ENCODE data around the gene MDFIC2.

The MDFIC2 gene

GRCh38 chr3:70177881-70178645 lies 134.4 kb downstream of the MDFIC2 start:
- no peaks in the 10 kb centered on the region for H3K36me3 ChIP-seq (ENCODE audit: insufficient read depth, low read length)
- peaks cover 22% of the 10 kb centered on the region for H3K27me3 ChIP-seq (ENCODE audit: control insufficient read depth, insufficient read depth, low read length)
- no peak overlapping the region for H3K4me2 ChIP-seq (ENCODE audit: low read length)
- H3K4me1 ChIP-seq (ENCODE audit: control insufficient read depth, insufficient read depth, low read length), result no peaks in the 10 kb centered on the region
- H3K9me3 ChIP-seq (replicated peaks; ENCODE audit: low read length), result no peaks in the 10 kb centered on the region
- no peak overlapping the region for H3K9ac ChIP-seq (ENCODE audit: low read depth, low read length)
- H3K4me3 ChIP-seq (ENCODE audit: low read length), result no peak overlapping the region

GRCh38 chr3:70176224-70176623 lies 136.2 kb downstream of the MDFIC2 start:
- H3K27me3 ChIP-seq (ENCODE audit: control insufficient read depth, insufficient read depth, low read length), result peaks cover 14% of the 10 kb centered on the region
- no peaks in the 10 kb centered on the region for H3K36me3 ChIP-seq (ENCODE audit: insufficient read depth, low read length)
- H3K4me1 ChIP-seq (ENCODE audit: control insufficient read depth, insufficient read depth, low read length), result no peaks in the 10 kb centered on the region
- H3K9ac ChIP-seq (ENCODE audit: low read depth, low read length), result no peak overlapping the region
- no peak overlapping the region for H3K4me2 ChIP-seq (ENCODE audit: low read length)
- no peaks in the 10 kb centered on the region for H3K9me3 ChIP-seq (replicated peaks; ENCODE audit: low read length)
- H3K4me3 ChIP-seq (ENCODE audit: low read length), result no peak overlapping the region

GRCh38 chr3:70156808-70157207 lies 155.6 kb downstream of the MDFIC2 start:
- Histone ChIP-seq H3K4me2 (ENCODE audit: low read length) (no peak overlapping the region), H3K4me3 (ENCODE audit: low read length) (no peak overlapping the region), H3K36me3 (ENCODE audit: insufficient read depth, low read length) (no peaks in the 10 kb centered on the region), H3K27me3 (ENCODE audit: control insufficient read depth, insufficient read depth, low read length) (peaks cover 3% of the 10 kb centered on the region), H3K9ac (ENCODE audit: low read depth, low read length) (no peak overlapping the region), H3K4me1 (ENCODE audit: control insufficient read depth, insufficient read depth, low read length) (no peaks in the 10 kb centered on the region), H3K9me3 (replicated peaks; ENCODE audit: low read length) (no peaks in the 10 kb centered on the region)

GRCh38 chr3:70150599-70150998 lies 161.8 kb downstream of the MDFIC2 start:
- Histone ChIP-seq H3K4me2 (ENCODE audit: low read length) (no peak overlapping the region), H3K4me3 (ENCODE audit: low read length) (no peak overlapping the region), H3K9me3 (replicated peaks; ENCODE audit: low read length) (no peaks in the 10 kb centered on the region), H3K4me1 (ENCODE audit: control insufficient read depth, insufficient read depth, low read length) (no peaks in the 10 kb centered on the region), H3K27me3 (ENCODE audit: control insufficient read depth, insufficient read depth, low read length) (peaks cover 3% of the 10 kb centered on the region), H3K9ac (ENCODE audit: low read depth, low read length) (no peak overlapping the region), H3K36me3 (ENCODE audit: insufficient read depth, low read length) (no peaks in the 10 kb centered on the region)

GRCh38 chr3:70149714-70150400 lies 162.6 kb downstream of the MDFIC2 start:
- H3K9ac ChIP-seq (ENCODE audit: low read depth, low read length), result no peak overlapping the region
- H3K4me3 ChIP-seq (ENCODE audit: low read length), result no peak overlapping the region
- no peak overlapping the region for H3K4me2 ChIP-seq (ENCODE audit: low read length)
- peaks cover 8% of the 10 kb centered on the region for H3K27me3 ChIP-seq (ENCODE audit: control insufficient read depth, insufficient read depth, low read length)
- no peaks in the 10 kb centered on the region for H3K36me3 ChIP-seq (ENCODE audit: insufficient read depth, low read length)
- H3K4me1 ChIP-seq (ENCODE audit: control insufficient read depth, insufficient read depth, low read length), result no peaks in the 10 kb centered on the region
- H3K9me3 ChIP-seq (replicated peaks; ENCODE audit: low read length), result no peaks in the 10 kb centered on the region

Measured in skeletal muscle satellite cell (primary cell).